ENCODE results near the gene POU2F1.

Gene POU2F1

GRCh38 chr1:167185974-167186657, 34.6 kb upstream of the POU2F1 start:
- Histone ChIP-seq H3K36me3 (ENCODE audit: insufficient read depth, low read length) (no peaks in the 10 kb centered on the region), H3K4me3 (no peak overlapping the region), H3K27ac (no peak overlapping the region), H3K9me3 (ENCODE audit: low read depth, low read length) (no peaks in the 10 kb centered on the region), H3K9ac (ENCODE audit: insufficient read length) (no peak overlapping the region)
- DNase-seq (ENCODE audit: low read depth, low spot score): no peak
- TF ChIP-seq FOXP2 (optimal IDR thresholded peaks at IDR 0.05; ENCODE audit: control extremely low read depth, extremely low read length, insufficient read depth) (no peak), POLR2AphosphoS5 (IDR thresholded peaks at IDR 0.05; ENCODE audit: borderline replicate concordance, low read depth, low read length) (no peak), EZH2 (IDR thresholded peaks at IDR 0.05) (no peak)

DNA sequence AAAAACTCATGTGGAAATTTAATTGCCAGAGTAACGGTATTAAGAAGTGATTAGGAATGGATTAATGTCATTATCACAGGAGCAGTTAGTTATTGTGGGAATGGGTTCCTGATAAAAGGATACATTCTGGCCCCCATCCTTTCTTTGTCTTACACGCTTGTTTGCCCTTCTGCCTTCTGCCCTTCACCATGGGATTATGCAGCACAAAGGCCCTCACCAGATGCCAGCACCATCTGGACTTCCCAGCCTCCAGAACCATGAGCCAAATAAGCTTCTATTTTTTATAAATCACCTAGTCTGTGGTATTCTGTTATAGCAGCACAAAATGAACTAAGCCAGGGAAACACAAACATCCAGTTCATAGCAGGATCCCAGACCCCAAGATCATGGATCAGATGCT, 33.9 kb upstream of the POU2F1 start:
- Histone ChIP-seq H3K4me3 (no peak overlapping the region), H3K27ac (no peak overlapping the region), H3K36me3 (ENCODE audit: insufficient read depth, low read length) (no peaks in the 10 kb centered on the region), H3K9ac (ENCODE audit: insufficient read length) (no peak overlapping the region), H3K9me3 (ENCODE audit: low read depth, low read length) (no peaks in the 10 kb centered on the region)
- TF ChIP-seq FOXP2 (optimal IDR thresholded peaks at IDR 0.05; ENCODE audit: control extremely low read depth, extremely low read length, insufficient read depth) (no peak), EZH2 (IDR thresholded peaks at IDR 0.05) (no peak), POLR2AphosphoS5 (IDR thresholded peaks at IDR 0.05; ENCODE audit: borderline replicate concordance, low read depth, low read length) (no peak)
- no peak for DNase-seq (ENCODE audit: low read depth, low spot score)

GRCh38 chr1:167190747-167191237, 29.9 kb upstream of the POU2F1 start:
- no peaks in the 10 kb centered on the region for H3K36me3 ChIP-seq (ENCODE audit: insufficient read depth, low read length)
- no peak overlapping the region for H3K4me3 ChIP-seq
- H3K9ac ChIP-seq (ENCODE audit: insufficient read length): no peak overlapping the region
- no peak for DNase-seq (ENCODE audit: low read depth, low spot score)
- TF ChIP-seq EZH2 (IDR thresholded peaks at IDR 0.05): no peak
- H3K9me3 ChIP-seq (ENCODE audit: low read depth, low read length): no peaks in the 10 kb centered on the region
- no peak overlapping the region for H3K27ac ChIP-seq

DNA sequence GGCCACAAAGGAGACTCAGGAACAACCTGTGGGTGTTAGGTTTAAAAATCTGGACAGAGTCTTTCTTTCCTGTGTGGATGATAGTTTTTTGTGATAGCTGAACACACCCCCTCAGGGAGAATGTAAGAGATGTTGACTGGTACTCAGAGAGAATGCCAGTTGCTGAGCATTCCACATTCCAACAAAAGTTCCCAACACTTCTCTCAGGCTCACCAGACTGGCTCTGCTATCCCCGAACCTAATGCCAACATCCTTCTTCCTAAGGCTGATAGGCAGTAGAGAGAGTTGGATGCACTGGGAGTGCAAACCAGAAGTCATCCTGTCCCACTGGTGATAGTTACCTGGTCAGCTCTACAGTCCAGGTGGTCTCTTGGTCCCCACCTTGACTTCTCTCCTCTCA, 28.7 kb upstream of the POU2F1 start:
- no peak overlapping the region for H3K4me3 ChIP-seq
- H3K9me3 ChIP-seq (ENCODE audit: low read depth, low read length): no peaks in the 10 kb centered on the region
- DNase-seq (ENCODE audit: low read depth, low spot score): no peak
- H3K27ac ChIP-seq: no peak overlapping the region
- H3K9ac ChIP-seq (ENCODE audit: insufficient read length): no peak overlapping the region
- TF ChIP-seq FOXP2 (optimal IDR thresholded peaks at IDR 0.05; ENCODE audit: control extremely low read depth, extremely low read length, insufficient read depth): no peak
- TF ChIP-seq POLR2AphosphoS5 (IDR thresholded peaks at IDR 0.05; ENCODE audit: borderline replicate concordance, low read depth, low read length): no peak
- no peak for TF ChIP-seq EZH2 (IDR thresholded peaks at IDR 0.05)
- no peaks in the 10 kb centered on the region for H3K36me3 ChIP-seq (ENCODE audit: insufficient read depth, low read length)

DNA sequence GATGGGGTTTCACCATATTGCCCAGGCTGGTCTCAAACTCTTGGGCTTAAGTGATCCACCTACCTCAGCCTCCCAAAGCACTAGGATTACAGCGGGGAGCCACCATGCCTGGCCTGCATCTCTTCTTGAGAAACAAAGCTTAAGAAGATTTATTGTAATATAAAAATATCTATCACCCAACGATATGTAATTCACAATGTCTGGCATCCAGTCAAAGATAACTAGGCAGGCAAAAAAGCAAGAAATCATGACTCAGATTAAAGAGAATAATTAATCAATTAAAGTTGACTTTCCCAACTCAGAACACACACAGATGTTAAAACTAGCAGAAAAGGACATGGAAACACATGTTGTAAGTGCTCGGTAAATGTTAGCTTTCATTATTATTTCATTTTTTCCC, 26.5 kb upstream of the POU2F1 start:
- H3K9ac ChIP-seq (ENCODE audit: insufficient read length): no peak overlapping the region
- H3K27ac ChIP-seq: no peak overlapping the region
- no peak for DNase-seq (ENCODE audit: low read depth, low spot score)
- H3K9me3 ChIP-seq (ENCODE audit: low read depth, low read length): no peaks in the 10 kb centered on the region
- H3K4me3 ChIP-seq: no peak overlapping the region
- H3K36me3 ChIP-seq (ENCODE audit: insufficient read depth, low read length): no peaks in the 10 kb centered on the region
- TF ChIP-seq EZH2 (IDR thresholded peaks at IDR 0.05) (no peak), FOXP2 (optimal IDR thresholded peaks at IDR 0.05; ENCODE audit: control extremely low read depth, extremely low read length, insufficient read depth) (no peak), POLR2AphosphoS5 (IDR thresholded peaks at IDR 0.05; ENCODE audit: borderline replicate concordance, low read depth, low read length) (no peak)

DNA sequence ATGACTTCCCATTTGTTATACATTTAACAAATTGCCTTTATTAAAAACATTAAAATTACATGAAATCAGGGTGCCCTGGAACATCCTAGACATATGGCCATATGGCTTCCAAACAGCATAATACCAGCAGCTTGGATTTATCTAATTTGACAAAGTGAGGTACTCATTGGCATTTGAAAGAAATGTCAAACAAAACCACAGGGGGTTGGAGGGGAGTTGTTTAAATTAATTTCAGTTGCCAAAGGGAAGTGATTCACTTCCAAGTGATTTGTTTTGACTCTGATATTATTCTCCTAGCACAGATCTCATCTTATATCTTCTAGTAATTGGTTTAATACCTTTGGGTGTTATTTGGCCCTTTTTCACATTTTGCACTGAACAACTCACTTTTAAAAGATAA, 24.5 kb upstream of the POU2F1 start:
- DNase-seq (ENCODE audit: low read depth, low spot score): no peak
- Histone ChIP-seq H3K36me3 (ENCODE audit: insufficient read depth, low read length) (no peaks in the 10 kb centered on the region), H3K4me3 (no peak overlapping the region), H3K9me3 (ENCODE audit: low read depth, low read length) (no peaks in the 10 kb centered on the region), H3K9ac (ENCODE audit: insufficient read length) (no peak overlapping the region), H3K27ac (no peak overlapping the region)
- TF ChIP-seq POLR2AphosphoS5 (IDR thresholded peaks at IDR 0.05; ENCODE audit: borderline replicate concordance, low read depth, low read length) (no peak), EZH2 (IDR thresholded peaks at IDR 0.05) (no peak), FOXP2 (optimal IDR thresholded peaks at IDR 0.05; ENCODE audit: control extremely low read depth, extremely low read length, insufficient read depth) (no peak)

DNA sequence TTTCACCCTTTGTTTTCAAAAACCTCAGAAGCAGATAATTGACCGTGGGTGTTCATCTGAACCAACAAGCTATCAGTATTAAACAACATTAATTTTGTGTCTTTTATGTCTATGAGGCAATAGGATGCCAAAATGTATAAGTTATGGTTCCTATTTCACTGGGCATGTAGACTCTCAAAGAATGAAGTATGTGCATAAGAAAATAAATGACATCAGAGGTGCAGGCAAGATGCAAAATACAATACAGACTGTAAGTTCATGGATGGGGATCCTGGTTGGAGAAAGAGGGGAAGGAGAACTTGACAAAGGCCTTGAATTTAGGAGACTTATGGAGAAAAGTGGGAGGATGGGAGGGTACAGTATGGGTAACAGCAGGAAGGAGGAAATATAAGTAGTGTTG, 23.4 kb upstream of the POU2F1 start:
- Histone ChIP-seq H3K36me3 (ENCODE audit: insufficient read depth, low read length) (no peaks in the 10 kb centered on the region), H3K4me3 (no peak overlapping the region), H3K9me3 (ENCODE audit: low read depth, low read length) (no peaks in the 10 kb centered on the region), H3K9ac (ENCODE audit: insufficient read length) (no peak overlapping the region), H3K27ac (no peak overlapping the region)
- DNase-seq (ENCODE audit: low read depth, low spot score): no peak
- TF ChIP-seq POLR2AphosphoS5 (IDR thresholded peaks at IDR 0.05; ENCODE audit: borderline replicate concordance, low read depth, low read length) (no peak), EZH2 (IDR thresholded peaks at IDR 0.05) (no peak), FOXP2 (optimal IDR thresholded peaks at IDR 0.05; ENCODE audit: control extremely low read depth, extremely low read length, insufficient read depth) (no peak)

GRCh38 chr1:167197692-167198091, 23.0 kb upstream of the POU2F1 start:
- no peaks in the 10 kb centered on the region for H3K9me3 ChIP-seq (ENCODE audit: low read depth, low read length)
- H3K9ac ChIP-seq (ENCODE audit: insufficient read length): no peak overlapping the region
- H3K4me3 ChIP-seq: no peak overlapping the region
- no peak for DNase-seq (ENCODE audit: low read depth, low spot score)
- no peak overlapping the region for H3K27ac ChIP-seq
- TF ChIP-seq FOXP2 (optimal IDR thresholded peaks at IDR 0.05; ENCODE audit: control extremely low read depth, extremely low read length, insufficient read depth) (no peak), EZH2 (IDR thresholded peaks at IDR 0.05) (no peak), POLR2AphosphoS5 (IDR thresholded peaks at IDR 0.05; ENCODE audit: borderline replicate concordance, low read depth, low read length) (no peak)
- no peaks in the 10 kb centered on the region for H3K36me3 ChIP-seq (ENCODE audit: insufficient read depth, low read length)

Measured in SK-N-MC (cell line).